ENCODE results near the gene ULK1. TPM values are rescaled to one million over a fixed set of nuclear protein-coding genes. Genes with fewer than 3 reads are reported as not detected.

Gene ULK1
- total and polyA plus RNA-seq, 2 of the 13 experiments (the other 11 are each of a cell fraction or from before 2014, with no cell fraction given) = 2.8 to 10.1 TPM

DNA sequence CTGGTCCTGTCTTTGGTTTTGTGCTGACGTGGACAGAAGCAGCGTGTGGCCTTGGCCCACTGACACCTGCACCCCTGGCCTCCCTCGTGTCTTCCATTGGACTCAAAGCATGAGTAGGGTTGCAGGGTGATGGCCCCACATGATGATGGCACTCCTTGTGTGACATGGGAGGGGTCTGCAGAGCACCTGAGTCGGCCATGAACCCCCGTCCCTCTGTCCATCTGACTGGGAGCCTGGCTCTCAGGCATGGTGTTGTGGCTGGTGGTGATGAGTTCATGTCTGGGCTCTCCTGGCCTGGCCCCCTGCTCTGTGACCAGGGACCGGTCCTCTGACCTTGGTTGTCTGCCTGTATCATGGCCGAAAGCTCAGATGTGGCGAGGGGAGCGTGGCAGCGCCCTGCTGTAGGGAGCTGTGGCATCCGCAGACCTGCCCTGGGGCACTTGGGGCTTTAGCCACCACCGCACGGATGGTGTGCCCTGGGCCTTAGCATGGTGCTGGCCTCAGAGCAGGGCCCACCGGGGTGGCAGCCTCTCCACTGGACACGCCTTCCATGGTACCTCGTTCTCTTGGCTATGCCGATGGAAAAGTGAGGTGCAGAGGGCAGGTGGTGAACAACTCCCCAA lies 16.7 kb downstream of the ULK1 start:
- Histone ChIP-seq H3K4me1 (ENCODE audit: insufficient read depth, low read length) (peaks cover 11% of the 10 kb centered on the region; the same call in 1 of the 2 replicates), H2AFZ (ENCODE audit: low read length) (no peak overlapping the region), H3K36me3 (replicated peaks in 1 of 2; ENCODE audit: control insufficient read depth in 1 of 2, insufficient read depth in 2 of 2, low read length in 2 of 2) (peaks cover 27 to 51% of the 10 kb centered on the region in 2 experiments; a peak in 4 of 5 replicates), H4K20me1 (ENCODE audit: insufficient read depth, low read length) (0 out of 2 replicates have a peak, but pooled peaks cover 4% of the 10 kb centered on the region), H3K27me3 (ENCODE audit: control insufficient read depth in 1 of 2, insufficient read depth in 2 of 2, low read length in 2 of 2) (no peaks in the 10 kb centered on the region), H3K27ac (ENCODE audit: extremely low read length, insufficient read depth, low read length) (no peak overlapping the region), H3K79me2 (ENCODE audit: insufficient read depth, low read length) (no peaks in the 10 kb centered on the region), H3K9ac (ENCODE audit: insufficient read depth, low read depth, low read length) (no peak overlapping the region), H3K4me3 (replicated peaks in 1 of 3; ENCODE audit: insufficient read depth in 1 of 3, low read depth in 2 of 3, low read length in 3 of 3) (no peak overlapping the region), H3K4me2 (ENCODE audit: low read depth, low read length) (no peak overlapping the region), H3K9me3 (ENCODE audit: low read length) (no peaks in the 10 kb centered on the region)
- DNase-seq (ENCODE audit: low spot score) (no peak), FAIRE-seq (no peak), ATAC-seq (no peak)
- BruUV-seq (replicated peaks) = no TSS peak
- 100% methylated on average over 2 of the region's 17 CpGs for WGBS (ENCODE audit: low lambda C conversion rate)
- CTCF ChIA-PET (ENCODE audit: low intra/inter-chr PET ratio, low total read pairs) = no interaction called here
- in situ Hi-C loops (cut with HindIII; ENCODE audit: extremely low pct_ligation_motif_present, low pct_unique_long_range_greater_than_20kb) = no loop called here
- POLR2A ChIA-PET = no interaction called here
- TF ChIP-seq, protein P1, sequence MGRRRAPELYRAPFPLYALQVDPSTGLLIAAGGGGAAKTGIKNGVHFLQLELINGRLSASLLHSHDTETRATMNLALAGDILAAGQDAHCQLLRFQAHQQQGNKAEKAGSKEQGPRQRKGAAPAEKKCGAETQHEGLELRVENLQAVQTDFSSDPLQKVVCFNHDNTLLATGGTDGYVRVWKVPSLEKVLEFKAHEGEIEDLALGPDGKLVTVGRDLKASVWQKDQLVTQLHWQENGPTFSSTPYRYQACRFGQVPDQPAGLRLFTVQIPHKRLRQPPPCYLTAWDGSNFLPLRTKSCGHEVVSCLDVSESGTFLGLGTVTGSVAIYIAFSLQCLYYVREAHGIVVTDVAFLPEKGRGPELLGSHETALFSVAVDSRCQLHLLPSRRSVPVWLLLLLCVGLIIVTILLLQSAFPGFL (CRISPR knock-in tag; IDR thresholded peaks at IDR 0.05) = no peak
- TF ChIP-seq ZFP41 (CRISPR knock-in tag; IDR thresholded peaks at IDR 0.05; ENCODE audit: borderline replicate concordance) = no peak
- TF ChIP-seq, protein P2, sequence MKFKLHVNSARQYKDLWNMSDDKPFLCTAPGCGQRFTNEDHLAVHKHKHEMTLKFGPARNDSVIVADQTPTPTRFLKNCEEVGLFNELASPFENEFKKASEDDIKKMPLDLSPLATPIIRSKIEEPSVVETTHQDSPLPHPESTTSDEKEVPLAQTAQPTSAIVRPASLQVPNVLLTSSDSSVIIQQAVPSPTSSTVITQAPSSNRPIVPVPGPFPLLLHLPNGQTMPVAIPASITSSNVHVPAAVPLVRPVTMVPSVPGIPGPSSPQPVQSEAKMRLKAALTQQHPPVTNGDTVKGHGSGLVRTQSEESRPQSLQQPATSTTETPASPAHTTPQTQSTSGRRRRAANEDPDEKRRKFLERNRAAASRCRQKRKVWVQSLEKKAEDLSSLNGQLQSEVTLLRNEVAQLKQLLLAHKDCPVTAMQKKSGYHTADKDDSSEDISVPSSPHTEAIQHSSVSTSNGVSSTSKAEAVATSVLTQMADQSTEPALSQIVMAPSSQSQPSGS (CRISPR knock-in tag; IDR thresholded peaks at IDR 0.05) = no peak
- no peak for TF ChIP-seq ZNF326 (CRISPR knock-in tag; IDR thresholded peaks at IDR 0.05; ENCODE audit: borderline replicate concordance)
- no peak for TF ChIP-seq SKI (IDR thresholded peaks at IDR 0.05; ENCODE audit: partially characterized antibody)
- intact Hi-C loops (cut with micrococcal nuclease; ENCODE audit: unreplicated experiment) = loop anchor here (5.0 kb wide), 1 partner anchor 59 kb away; no protein-coding TSS in a partner anchor

All from HepG2 (cell line).